GM18526 (cell line): ENCODE results near the gene PTRH1.

Source experiments
- POLR2A ChIP-seq: IDR thresholded peaks from 3 replicates; pipeline ENCODE4 v1.6.1; 2011; ENCODE audit not compliant: insufficient read length; ENCODE audit errors: extremely low read depth

PTRH1 gene

DNA sequence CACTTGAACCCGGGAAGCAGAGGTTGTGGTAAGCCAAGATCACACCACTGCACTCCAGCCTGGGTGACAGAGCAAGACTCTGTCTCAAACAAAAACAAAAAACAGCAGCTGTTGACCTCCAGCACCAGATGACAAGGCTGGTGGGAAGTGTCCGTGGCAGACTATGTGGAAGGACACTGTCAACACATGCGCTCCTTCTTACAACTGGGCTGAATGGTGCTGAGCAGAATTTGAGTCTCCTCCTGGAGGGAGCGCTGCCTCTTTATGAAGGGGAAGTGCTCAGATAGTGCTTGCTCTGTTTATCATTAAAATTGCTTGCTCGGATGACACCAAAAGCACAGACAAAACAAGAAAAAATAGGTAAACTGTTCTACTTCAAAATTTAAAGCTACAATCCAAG, 17.9 kb downstream of the PTRH1 start:
- no peak for TF ChIP-seq POLR2A

- no peak for TF ChIP-seq POLR2A
These were observed 20.4 kb downstream of the PTRH1 start for GRCh38 chr9:127694890-127695720.

DNA sequence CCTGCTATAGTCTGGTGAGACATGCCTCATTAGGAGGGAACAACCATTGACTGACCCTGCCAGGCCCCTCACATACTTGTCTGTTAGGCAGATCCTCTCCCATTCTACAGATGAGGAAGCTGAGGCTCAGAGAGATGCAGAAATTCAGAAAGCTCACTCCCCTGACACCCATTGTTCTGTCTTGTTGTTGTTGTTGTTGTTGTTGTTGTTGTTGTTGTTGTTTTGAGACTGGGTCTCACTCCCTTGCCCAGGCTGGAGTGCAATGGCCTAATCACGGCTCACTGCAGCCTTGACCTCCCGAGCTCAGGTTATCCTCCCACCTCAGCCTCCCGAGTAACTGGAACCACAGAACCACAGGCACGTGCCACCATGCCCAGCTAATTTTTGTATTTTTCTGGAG, 21.8 kb downstream of the PTRH1 start:
- TF ChIP-seq POLR2A, result no peak

GRCh38 chr9:127693143-127693542, 22.3 kb downstream of the PTRH1 start:
- no peak for TF ChIP-seq POLR2A

GRCh38 chr9:127692071-127692470, 23.4 kb downstream of the PTRH1 start:
- TF ChIP-seq POLR2A, result no peak

- no peak for TF ChIP-seq POLR2A
These were observed 24.7 kb downstream of the PTRH1 start for GRCh38 chr9:127690735-127691134.

DNA sequence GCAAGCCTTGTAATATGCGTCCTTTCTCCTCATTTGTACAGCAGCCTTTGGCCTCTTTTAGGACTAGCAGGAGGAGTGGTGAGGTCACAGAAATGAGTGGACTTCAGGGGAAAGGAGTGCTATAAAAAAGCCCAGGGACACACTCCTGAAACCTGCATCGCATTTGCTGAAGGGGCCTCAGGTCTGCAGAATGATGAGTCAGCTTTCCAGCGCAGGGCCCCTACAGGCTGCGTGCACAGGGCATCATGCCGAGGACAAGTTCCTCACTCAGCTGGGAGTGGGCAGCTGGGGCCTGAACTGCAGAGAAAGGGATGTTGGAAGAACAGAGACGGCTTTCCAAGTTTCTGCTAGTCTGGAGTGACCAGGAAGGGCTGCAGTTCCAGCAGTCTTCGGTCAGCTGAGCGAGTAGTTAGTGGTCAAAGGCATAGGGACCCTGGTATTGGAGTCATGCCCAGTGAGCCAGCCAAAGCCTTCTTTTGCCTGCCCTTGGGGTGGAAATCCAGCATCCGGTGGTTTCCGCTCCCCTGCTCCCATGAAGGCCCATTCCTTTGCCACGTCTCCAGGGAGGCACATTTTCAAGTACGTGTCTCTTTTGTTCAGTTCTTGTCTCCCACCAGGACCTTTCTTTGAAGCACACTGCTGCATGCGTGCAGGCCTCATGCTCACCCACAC, 26.0 kb downstream of the PTRH1 start:
- no peak for TF ChIP-seq POLR2A

GRCh38 chr9:127686461-127687393, 28.7 kb downstream of the PTRH1 start:
- TF ChIP-seq POLR2A, result no peak

DNA sequence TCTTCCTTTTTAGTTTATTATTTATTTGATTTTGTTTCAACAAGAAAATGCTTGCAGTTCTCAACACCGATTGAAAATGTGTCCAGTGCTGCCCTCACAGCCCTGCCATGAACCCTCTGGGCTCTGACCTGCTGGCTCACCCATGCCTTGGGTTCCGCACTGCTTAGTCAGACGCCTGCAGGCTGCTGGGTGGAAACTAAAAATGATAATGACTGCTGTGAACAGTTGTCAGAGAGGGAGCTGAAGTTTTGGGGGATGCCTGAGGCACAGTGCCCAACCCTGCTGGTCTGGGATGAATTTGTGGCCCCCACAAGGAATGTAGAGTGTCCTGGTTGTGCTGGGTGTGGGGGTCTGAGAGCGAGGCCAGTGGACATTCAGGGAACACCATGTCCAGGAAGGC, 30.9 kb downstream of the PTRH1 start:
- no peak for TF ChIP-seq POLR2A

DNA sequence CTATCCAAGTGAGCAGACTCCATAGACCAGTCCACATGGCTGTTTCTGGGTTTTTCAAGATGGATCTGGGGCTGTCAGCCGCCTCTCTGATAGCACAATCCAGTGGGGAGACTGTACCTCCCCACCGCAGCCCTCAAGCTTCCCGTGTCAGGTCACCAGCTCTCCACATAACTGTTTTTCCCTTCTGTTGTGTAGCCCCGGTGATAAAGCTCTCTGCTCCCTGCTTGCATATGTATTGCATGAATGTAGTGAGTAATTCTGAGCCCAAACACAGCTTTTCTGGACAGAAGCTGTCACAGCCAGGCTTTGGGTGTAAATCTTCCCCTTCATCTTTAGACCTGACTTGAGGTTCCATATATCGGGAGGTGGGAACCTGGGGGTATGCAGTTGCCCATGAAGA, 31.7 kb downstream of the PTRH1 start:
- TF ChIP-seq POLR2A, result no peak

DNA sequence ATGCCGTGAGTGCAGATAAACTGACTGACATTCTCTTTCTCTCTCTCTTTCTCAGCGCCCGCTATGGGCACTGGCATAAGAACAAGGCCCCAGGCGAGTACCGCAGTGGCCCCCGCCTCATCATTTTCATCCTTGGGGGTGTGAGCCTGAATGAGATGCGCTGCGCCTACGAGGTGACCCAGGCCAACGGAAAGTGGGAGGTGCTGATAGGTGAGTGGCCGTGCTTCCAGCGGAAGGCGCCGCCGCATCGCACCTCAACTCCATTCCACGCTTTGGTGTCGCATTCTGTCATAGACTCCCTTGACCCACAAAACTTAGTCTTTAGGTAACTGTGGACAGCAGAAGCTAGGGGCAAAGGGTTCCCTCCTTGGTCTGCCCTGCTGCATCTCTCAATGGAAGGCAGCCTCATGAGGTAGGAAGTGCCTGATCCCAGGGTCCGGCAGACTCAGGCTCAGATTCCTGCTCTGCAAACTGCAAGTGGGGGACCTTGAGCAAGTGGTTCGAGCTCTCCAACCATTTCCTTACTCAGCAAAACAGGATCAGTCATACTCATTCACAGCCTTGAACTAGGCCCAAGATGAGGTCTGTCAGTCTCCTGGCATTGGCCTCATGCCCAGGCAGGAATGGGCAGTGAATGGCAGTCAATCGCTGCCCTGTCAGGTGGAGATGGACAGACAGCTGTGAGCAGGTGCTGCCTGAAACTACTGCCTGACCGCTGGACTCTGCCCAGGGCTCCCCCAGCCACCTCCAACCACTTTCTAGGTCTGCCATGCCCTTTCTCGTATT, 32.9 kb downstream of the PTRH1 start:
- no peak for TF ChIP-seq POLR2A

DNA sequence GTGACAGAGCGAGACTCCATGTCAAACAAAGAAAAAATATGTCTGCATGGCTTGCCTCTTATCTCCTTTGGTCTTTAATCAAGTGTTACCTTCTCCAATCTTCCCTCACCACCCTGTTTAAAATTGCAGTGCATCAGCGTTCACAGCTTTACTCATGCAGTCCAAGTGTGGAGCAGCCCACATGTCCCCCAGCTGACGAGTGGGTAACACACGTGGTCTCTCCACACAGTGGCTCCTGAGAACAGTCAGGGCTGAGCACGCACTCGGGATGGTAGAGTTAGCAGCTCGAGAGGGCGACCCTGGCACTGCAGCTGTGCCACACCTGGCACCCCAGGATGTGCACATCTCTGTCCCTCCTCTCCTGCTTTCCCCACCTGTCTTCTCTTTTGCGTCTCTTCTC, 34.6 kb downstream of the PTRH1 start:
- TF ChIP-seq POLR2A, result no peak

GRCh38 chr9:127680226-127680625, 35.2 kb downstream of the PTRH1 start:
- no peak for TF ChIP-seq POLR2A

GRCh38 chr9:127679506-127679905, 36.0 kb downstream of the PTRH1 start:
- no peak for TF ChIP-seq POLR2A

GRCh38 chr9:127676638-127677037, 38.8 kb downstream of the PTRH1 start:
- no peak for TF ChIP-seq POLR2A

- TF ChIP-seq POLR2A, result no peak
These were observed 42.2 kb downstream of the PTRH1 start for GRCh38 chr9:127673234-127673633.
